ENCODE results near the gene C1QBP.

DNA sequence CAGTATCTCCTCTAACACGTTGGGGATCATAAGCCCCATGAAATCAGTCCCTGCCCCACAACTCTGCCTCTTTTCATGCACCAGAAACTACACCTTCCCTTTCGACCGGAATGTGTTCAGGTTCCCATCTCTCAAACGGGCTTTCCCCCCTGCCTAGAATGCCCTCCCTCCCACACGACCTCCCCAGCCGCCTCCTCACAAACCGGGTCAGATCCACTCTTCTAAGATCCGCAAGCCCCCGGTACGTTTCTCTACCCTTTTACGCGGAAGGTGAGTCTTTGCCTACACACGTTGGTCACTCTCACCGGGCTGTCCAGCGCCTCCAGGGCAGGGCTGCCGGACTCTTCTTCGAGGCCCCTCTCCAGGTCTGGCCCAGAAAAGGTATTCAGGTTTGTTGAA, 29.1 kb upstream of the C1QBP start:
- TF ChIP-seq MAFK (IDR thresholded peaks at IDR 0.05; ENCODE audit: low read depth, low read length) = no peak
- TF ChIP-seq CTCF (conservative IDR thresholded peaks at IDR 0.05; ENCODE audit: low read depth, low read length) = no peak
- no peak for TF ChIP-seq SMC3 (IDR thresholded peaks at IDR 0.05; ENCODE audit: low read depth, low read length)
- TF ChIP-seq FOS (IDR thresholded peaks at IDR 0.05; ENCODE audit: low read depth, low read length) = no peak
- no peak for TF ChIP-seq RAD21 (IDR thresholded peaks at IDR 0.05; ENCODE audit: low read length)
